GM12865 (cell line): ENCODE data around the gene GRB10.

Experiments used
- DNase-seq: peaks from one replicate; pipeline ENCODE4 v3.0.0; 2010; ENCODE audit warnings: low read depth
- H3K4me3 ChIP-seq: 2 replicates; pipeline ENCODE4 v1.5.1; 2011; ENCODE audit warnings: mild to moderate bottlenecking, low read depth, low read length, control low read depth
- CTCF ChIP-seq: IDR thresholded peaks from 2 replicates; pipeline ENCODE4 v1.5.1; 2011; ENCODE audit warnings: low read length, control low read depth, low read depth, inconsistent platforms; ENCODE audit not compliant: insufficient read depth; ENCODE audit errors: missing control alignments

GRB10 gene

GRCh38 chr7:50641442-50642405 is 141.0 kb downstream of the GRB10 start:
- TF ChIP-seq CTCF = no peak
- H3K4me3 ChIP-seq = no peak overlapping the region
- DNase-seq = no peak

GRCh38 chr7:50640779-50641178 is 141.9 kb downstream of the GRB10 start:
- DNase-seq = no peak
- H3K4me3 ChIP-seq = no peak overlapping the region
- no peak for TF ChIP-seq CTCF

- TF ChIP-seq CTCF = no peak
- DNase-seq = no peak
- H3K4me3 ChIP-seq = no peak overlapping the region
Measured at GRCh38 chr7:50640256-50640655, 142.4 kb downstream of the GRB10 start.

- DNase-seq = no peak
- TF ChIP-seq CTCF = no peak
- H3K4me3 ChIP-seq = no peak overlapping the region
Measured at GRCh38 chr7:50637725-50638643, 144.7 kb downstream of the GRB10 start.

- no peak for DNase-seq
- no peak overlapping the region for H3K4me3 ChIP-seq
- TF ChIP-seq CTCF = no peak
Measured at GRCh38 chr7:50634378-50634777, 148.3 kb downstream of the GRB10 start.

- no peak for TF ChIP-seq CTCF
- DNase-seq = no peak
- H3K4me3 ChIP-seq = no peak overlapping the region
Measured at GRCh38 chr7:50633414-50633710, 149.3 kb downstream of the GRB10 start.
